ENCODE measurements around the gene CRYGD. TPM values are rescaled to one million over a fixed set of nuclear protein-coding genes. Genes with fewer than 3 reads are reported as not detected.

The CRYGD gene
- total RNA-seq, 3 donors from 2014 or later = not detected

GRCh38 chr2:208135794-208136715, 11.7 kb upstream of the CRYGD start:
- TF ChIP-seq, protein P1, sequence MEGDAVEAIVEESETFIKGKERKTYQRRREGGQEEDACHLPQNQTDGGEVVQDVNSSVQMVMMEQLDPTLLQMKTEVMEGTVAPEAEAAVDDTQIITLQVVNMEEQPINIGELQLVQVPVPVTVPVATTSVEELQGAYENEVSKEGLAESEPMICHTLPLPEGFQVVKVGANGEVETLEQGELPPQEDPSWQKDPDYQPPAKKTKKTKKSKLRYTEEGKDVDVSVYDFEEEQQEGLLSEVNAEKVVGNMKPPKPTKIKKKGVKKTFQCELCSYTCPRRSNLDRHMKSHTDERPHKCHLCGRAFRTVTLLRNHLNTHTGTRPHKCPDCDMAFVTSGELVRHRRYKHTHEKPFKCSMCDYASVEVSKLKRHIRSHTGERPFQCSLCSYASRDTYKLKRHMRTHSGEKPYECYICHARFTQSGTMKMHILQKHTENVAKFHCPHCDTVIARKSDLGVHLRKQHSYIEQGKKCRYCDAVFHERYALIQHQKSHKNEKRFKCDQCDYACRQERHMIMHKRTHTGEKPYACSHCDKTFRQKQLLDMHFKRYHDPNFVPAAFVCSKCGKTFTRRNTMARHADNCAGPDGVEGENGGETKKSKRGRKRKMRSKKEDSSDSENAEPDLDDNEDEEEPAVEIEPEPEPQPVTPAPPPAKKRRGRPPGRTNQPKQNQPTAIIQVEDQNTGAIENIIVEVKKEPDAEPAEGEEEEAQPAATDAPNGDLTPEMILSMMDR (IDR thresholded peaks at IDR 0.05) = no peak

DNA sequence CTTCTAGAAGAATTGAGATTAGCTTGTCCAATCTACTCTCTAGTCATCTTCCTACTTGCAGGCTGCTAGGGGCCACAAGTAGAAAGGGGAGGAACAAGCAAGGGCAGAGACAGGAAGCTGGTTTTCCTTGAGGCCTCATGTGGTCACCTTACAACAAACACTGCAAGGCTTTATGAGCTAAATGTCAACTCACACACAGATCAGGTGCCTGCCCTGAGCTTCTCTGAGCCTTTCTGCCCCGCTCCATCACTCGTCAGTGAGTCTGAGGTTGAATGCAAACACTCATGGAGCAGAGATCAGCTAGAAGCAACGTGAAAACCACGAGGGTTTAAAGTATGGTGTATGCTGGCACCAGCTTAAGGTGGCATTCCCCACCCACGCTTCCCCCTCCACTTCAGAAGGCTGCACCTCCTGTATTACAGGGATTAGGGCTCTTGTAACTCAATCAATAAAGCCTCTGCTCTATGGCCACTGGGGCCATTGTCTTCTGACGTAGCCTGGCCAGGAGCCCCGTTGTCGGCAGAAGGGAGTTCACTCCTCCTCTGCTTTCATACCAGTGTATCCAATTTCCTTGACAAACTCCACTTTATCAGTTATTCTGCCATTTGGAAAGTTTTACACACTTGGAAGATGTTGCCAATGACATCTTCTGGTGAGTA, 10.7 kb upstream of the CRYGD start:
- intact Hi-C loops (cut with DNase I, micrococcal nuclease) = no loop called here
- Histone ChIP-seq H3K36me3 (ENCODE audit: low read depth) (no peaks in the 10 kb centered on the region), H3K4me1 (ENCODE audit: low read depth) (peaks cover 7% of the 10 kb centered on the region), H3K9me3 (no peaks in the 10 kb centered on the region), H3K4me3 (no peak overlapping the region)
- DNase-seq = no peak
- no peak for ATAC-seq
- TF ChIP-seq, protein P1 (IDR thresholded peaks at IDR 0.05) = no peak

More at GRCh38 chr2:208135794-208136715, 11.7 kb upstream of the CRYGD start:
- peak; percentile 73 for ATAC-seq
- H3K36me3 ChIP-seq (ENCODE audit: low read depth) = no peaks in the 10 kb centered on the region
- H3K9me3 ChIP-seq = no peaks in the 10 kb centered on the region
- intact Hi-C loops (cut with DNase I, micrococcal nuclease) = no loop called here
- DNase-seq = peak in 1 of 3 donors; percentile 25
- no peaks in the 10 kb centered on the region for H3K4me1 ChIP-seq (ENCODE audit: low read depth)
- H3K4me3 ChIP-seq = no peak overlapping the region

- DNase-seq (no peak), ATAC-seq (no peak)
- intact Hi-C loops (cut with DNase I, micrococcal nuclease) = no loop called here
- Histone ChIP-seq H3K4me3 (no peak overlapping the region), H3K36me3 (ENCODE audit: low read depth) (no peaks in the 10 kb centered on the region), H3K9me3 (no peaks in the 10 kb centered on the region), H3K4me1 (ENCODE audit: low read depth) (peaks cover 12% of the 10 kb centered on the region)
- TF ChIP-seq, protein P1 (IDR thresholded peaks at IDR 0.05) = no peak
Observed at GRCh38 chr2:208130712-208131110, 6.4 kb upstream of the CRYGD start.

- intact Hi-C loops (cut with DNase I, micrococcal nuclease) = no loop called here
- no peaks in the 10 kb centered on the region for H3K9me3 ChIP-seq
- TF ChIP-seq, protein P1 (IDR thresholded peaks at IDR 0.05) = no peak
- DNase-seq (peak in 2 of 3 donors; percentile 43 to 58), ATAC-seq (peak; percentile 96)
- H3K4me3 ChIP-seq = no peak within 1 kb of the TSS
- peaks cover 12% of the 10 kb centered on the region for H3K4me1 ChIP-seq (ENCODE audit: low read depth)
- H3K36me3 ChIP-seq (ENCODE audit: low read depth) = no peaks in the 10 kb centered on the region
Observed at GRCh38 chr2:208129744-208130711, 5.7 kb upstream of the CRYGD start, which contains the start of gene CRYGC. TSS of gene CRYGC (minus strand) at chr2:208129828. CDS start at chr2:208129792, 36 bp downstream.

DNA sequence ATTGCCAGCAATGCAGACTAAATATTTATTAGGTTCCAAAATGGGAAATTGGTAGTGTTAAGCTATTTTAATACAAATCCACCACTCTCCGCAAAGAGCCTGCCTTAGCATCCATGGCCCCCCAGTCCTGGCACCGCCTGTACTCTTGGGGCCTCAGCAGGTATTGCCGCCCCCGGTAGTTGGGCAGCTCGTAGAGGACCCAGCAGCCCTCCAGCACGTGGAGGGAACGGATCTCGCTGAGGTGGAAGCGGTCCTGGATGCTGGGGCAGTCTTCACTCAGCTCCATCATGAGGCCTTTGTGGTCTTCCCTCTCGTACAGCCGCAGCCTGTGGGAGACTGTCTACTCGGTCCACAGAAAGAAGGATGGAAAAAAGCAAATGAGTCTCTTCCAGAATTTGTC, 3.8 kb upstream of the CRYGD start:
- no peak for ATAC-seq
- no peak for DNase-seq
- TF ChIP-seq, protein P1 (IDR thresholded peaks at IDR 0.05) = no peak
- Histone ChIP-seq H3K4me1 (ENCODE audit: low read depth) (peaks cover 12% of the 10 kb centered on the region), H3K4me3 (no peak overlapping the region), H3K9me3 (no peaks in the 10 kb centered on the region), H3K36me3 (ENCODE audit: low read depth) (no peaks in the 10 kb centered on the region)
- intact Hi-C loops (cut with DNase I, micrococcal nuclease) = no loop called here

All from mucosa of descending colon (tissue), 3 donors.